NCI-H345 treated with DMSO at 0.1 percent for 48 hours (cell line): ENCODE data around the gene TBC1D2.

Experiments
- DNase-seq: peaks from one replicate; lab custom pipeline; 2025; ENCODE audit not compliant: unreplicated experiment; lab: John Stamatoyannopoulos, UW

Gene TBC1D2

GRCh38 chr9:98241357-98242300 lies 13.8 kb downstream of the TBC1D2 start:
- DNase-seq, result no peak

GRCh38 chr9:98240475-98240874 lies 15.0 kb downstream of the TBC1D2 start:
- DNase-seq, result no peak

GRCh38 chr9:98236901-98237487 lies 18.5 kb downstream of the TBC1D2 start:
- no peak for DNase-seq

GRCh38 chr9:98235126-98235525 lies 20.3 kb downstream of the TBC1D2 start:
- DNase-seq, result no peak

GRCh38 chr9:98234245-98234825 lies 21.1 kb downstream of the TBC1D2 start:
- no peak for DNase-seq

GRCh38 chr9:98232926-98233325 lies 22.5 kb downstream of the TBC1D2 start:
- no peak for DNase-seq

- no peak for DNase-seq
Measured at GRCh38 chr9:98231770-98232478, 23.5 kb downstream of the TBC1D2 start.

- no peak for DNase-seq
Measured at GRCh38 chr9:98230789-98231188, 24.7 kb downstream of the TBC1D2 start.

- DNase-seq, result no peak
Measured at GRCh38 chr9:98230304-98230703, 25.1 kb downstream of the TBC1D2 start.

GRCh38 chr9:98229620-98230019 lies 25.8 kb downstream of the TBC1D2 start:
- no peak for DNase-seq

GRCh38 chr9:98229090-98229395 lies 26.4 kb downstream of the TBC1D2 start:
- DNase-seq, result no peak

- DNase-seq, result no peak
Measured at GRCh38 chr9:98228392-98229089, 26.9 kb downstream of the TBC1D2 start.

GRCh38 chr9:98227883-98228282 lies 27.6 kb downstream of the TBC1D2 start:
- no peak for DNase-seq

- DNase-seq, result no peak
Measured at GRCh38 chr9:98226957-98227356, 28.5 kb downstream of the TBC1D2 start.

- no peak for DNase-seq
Measured at GRCh38 chr9:98226516-98226915, 28.9 kb downstream of the TBC1D2 start.

- DNase-seq, result no peak
Measured at GRCh38 chr9:98225015-98225442, 30.4 kb downstream of the TBC1D2 start.

- DNase-seq, result no peak
Measured at GRCh38 chr9:98222885-98223691, 32.4 kb downstream of the TBC1D2 start.

- DNase-seq, result no peak
Measured at GRCh38 chr9:98220911-98221310, 34.5 kb downstream of the TBC1D2 start.

GRCh38 chr9:98219794-98220370 lies 35.6 kb downstream of the TBC1D2 start:
- DNase-seq, result no peak

GRCh38 chr9:98219364-98219716 lies 36.1 kb downstream of the TBC1D2 start:
- no peak for DNase-seq
